Measurements from ENCODE around the gene CD24. TPM values are rescaled to one million over a fixed set of nuclear protein-coding genes. Genes with fewer than 3 reads are reported as not detected.

CD24 gene
- total RNA-seq, 1 donor from 2014 or later, result 0.71 TPM

DNA sequence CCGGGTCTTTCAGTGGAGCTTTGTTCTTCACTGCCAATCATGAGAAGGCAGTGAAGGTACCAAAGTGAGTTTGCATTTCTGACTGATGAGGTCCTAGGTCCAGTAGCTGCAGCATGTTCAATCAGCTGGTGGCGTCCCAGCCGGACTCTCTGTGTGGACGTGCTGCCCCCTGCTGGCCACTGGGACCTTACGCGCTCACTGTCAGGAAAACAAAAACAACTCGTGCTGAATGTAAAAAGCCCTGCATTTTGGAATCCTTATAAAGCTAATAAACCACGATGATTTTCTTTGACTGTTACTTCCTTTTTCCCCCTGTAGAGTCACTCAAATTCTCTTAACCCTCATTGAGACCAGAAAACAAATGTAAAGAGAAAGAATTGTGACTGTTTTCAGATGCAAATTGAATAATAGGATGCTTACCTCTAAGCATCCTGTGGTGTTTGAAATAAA is 4.9 kb upstream of the CD24 start:
- Histone ChIP-seq H3K4me1 (peaks cover 11% of the 10 kb centered on the region), H3K27me3 (ENCODE audit: low read depth) (peaks cover 99% of the 10 kb centered on the region), H3K36me3 (no peaks in the 10 kb centered on the region), H3K4me3 (no peak overlapping the region), H3K27ac (replicated peaks) (no peak overlapping the region), H3K9me3 (replicated peaks) (no peaks in the 10 kb centered on the region)
- intact Hi-C loops (cut with micrococcal nuclease), result loop anchor here (10.0 kb wide), 1 partner anchor 535 kb away; no protein-coding TSS in a partner anchor
- DNase-seq, result peak; percentile 84
- peak; percentile 96 for TF ChIP-seq CTCF (IDR thresholded peaks at IDR 0.05; ENCODE audit: borderline replicate concordance)

DNA sequence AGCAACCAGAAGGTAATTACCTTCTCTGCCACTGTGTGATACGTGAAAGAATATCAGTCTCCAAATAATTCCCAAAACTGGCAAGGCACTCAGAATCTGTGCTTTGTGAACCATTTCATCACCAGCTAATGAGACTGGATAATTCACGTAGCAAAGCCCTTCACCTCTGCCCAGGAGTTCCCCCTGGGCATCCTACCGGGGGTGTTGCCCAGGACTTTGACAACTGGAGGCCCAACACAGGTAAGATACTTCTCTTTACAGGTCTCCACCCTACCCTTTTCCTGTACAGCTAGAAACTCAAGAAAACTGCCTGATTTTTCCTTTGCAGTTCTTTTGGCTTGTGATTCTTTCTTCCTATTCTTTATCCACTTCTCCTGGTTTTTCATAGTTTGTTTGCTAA is 2.7 kb upstream of the CD24 start:
- peaks cover 26% of the 10 kb centered on the region for H3K4me1 ChIP-seq
- DNase-seq, result no peak
- no peak overlapping the region for H3K4me3 ChIP-seq
- no peaks in the 10 kb centered on the region for H3K36me3 ChIP-seq
- H3K27me3 ChIP-seq (ENCODE audit: low read depth), result peaks cover 99% of the 10 kb centered on the region
- intact Hi-C loops (cut with micrococcal nuclease), result loop anchor here (10.0 kb wide), 1 partner anchor 532 kb away; no protein-coding TSS in a partner anchor
- TF ChIP-seq CTCF (IDR thresholded peaks at IDR 0.05; ENCODE audit: borderline replicate concordance), result no peak
- H3K9me3 ChIP-seq (replicated peaks), result no peaks in the 10 kb centered on the region
- no peak overlapping the region for H3K27ac ChIP-seq (replicated peaks)

- no peak for TF ChIP-seq CTCF (IDR thresholded peaks at IDR 0.05; ENCODE audit: borderline replicate concordance)
- Histone ChIP-seq H3K27ac (replicated peaks) (no peak overlapping the region), H3K4me1 (peaks cover 26% of the 10 kb centered on the region), H3K27me3 (ENCODE audit: low read depth) (peaks cover 98% of the 10 kb centered on the region), H3K36me3 (no peaks in the 10 kb centered on the region), H3K4me3 (no peak overlapping the region), H3K9me3 (replicated peaks) (no peaks in the 10 kb centered on the region)
- DNase-seq, result no peak
- intact Hi-C loops (cut with micrococcal nuclease), result loop anchor here (10.0 kb wide), 1 partner anchor 531 kb away; no protein-coding TSS in a partner anchor
These were observed 1.7 kb upstream of the CD24 start for GRCh38 chr6:106976270-106976669.

DNA sequence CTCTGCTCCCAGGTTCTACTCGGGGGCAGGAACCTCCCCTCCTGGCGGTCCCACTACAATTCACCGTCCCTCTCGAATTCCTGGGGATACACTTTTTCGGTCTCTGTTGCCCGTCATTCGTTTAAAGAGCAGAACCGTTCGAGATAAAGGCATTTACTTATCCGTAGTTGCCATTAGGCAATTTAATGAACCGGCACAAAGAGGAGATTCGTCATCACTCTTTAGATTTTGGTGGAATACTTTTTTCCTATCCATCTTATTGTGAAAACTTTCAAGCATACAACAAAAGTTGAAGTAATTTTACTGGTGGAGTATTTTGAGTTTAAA is 1.2 kb upstream of the CD24 start:
- intact Hi-C loops (cut with micrococcal nuclease), result loop anchor here (10.0 kb wide), 1 partner anchor 531 kb away; no protein-coding TSS in a partner anchor
- Histone ChIP-seq H3K9me3 (replicated peaks) (no peaks in the 10 kb centered on the region), H3K27me3 (ENCODE audit: low read depth) (peaks cover 96% of the 10 kb centered on the region), H3K27ac (replicated peaks) (no peak overlapping the region), H3K4me1 (peaks cover 26% of the 10 kb centered on the region), H3K36me3 (no peaks in the 10 kb centered on the region), H3K4me3 (peak overlapping the region; percentile 71)
- no peak for DNase-seq
- TF ChIP-seq CTCF (IDR thresholded peaks at IDR 0.05; ENCODE audit: borderline replicate concordance), result no peak

DNA sequence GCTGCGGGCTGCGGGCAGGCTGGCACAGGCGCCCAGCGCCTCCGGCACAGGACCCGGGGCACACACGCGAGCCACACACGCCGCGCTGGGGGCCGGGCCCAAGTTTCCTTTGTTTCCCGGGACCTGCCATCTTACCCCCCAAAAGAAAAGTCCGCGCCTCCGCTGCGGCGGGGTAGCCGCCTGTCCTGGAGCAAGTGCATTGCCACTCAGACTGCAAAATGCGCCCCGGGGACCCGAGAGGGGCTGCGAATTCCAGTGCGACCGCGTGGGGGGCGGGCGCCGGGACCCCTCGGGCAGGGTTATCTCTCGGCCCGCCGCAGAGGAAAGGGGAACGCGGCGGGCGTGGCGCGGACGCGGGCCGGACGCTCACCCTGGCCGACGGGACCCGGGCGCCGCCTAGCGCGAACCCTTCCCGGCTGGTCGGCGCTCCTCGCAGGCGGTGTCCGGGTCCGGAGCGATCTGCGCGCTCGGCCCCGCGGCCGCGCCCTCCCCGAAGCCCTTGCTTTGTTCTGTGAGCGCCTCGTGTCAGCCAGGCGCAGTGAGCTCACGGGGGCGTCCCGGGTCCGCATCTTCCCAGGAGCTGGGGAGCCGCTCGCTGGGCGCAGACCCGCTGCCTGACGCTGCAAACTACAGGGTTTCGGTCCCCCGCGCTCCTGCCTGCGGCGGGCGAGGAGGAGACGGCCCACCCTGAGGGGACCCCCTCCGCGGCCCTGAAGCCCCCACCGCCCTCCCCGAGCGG is 639 bp upstream of the CD24 start:
- Histone ChIP-seq H3K36me3 (no peaks in the 10 kb centered on the region), H3K4me3 (peak overlapping the region; percentile 71), H3K9me3 (replicated peaks) (no peaks in the 10 kb centered on the region), H3K4me1 (peaks cover 26% of the 10 kb centered on the region), H3K27me3 (ENCODE audit: low read depth) (peaks cover 96% of the 10 kb centered on the region), H3K27ac (replicated peaks) (no peak overlapping the region)
- intact Hi-C loops (cut with micrococcal nuclease), result loop anchor here (10.0 kb wide), 1 partner anchor 530 kb away; no protein-coding TSS in a partner anchor
- DNase-seq, result peak; percentile 29
- peak; percentile 4 for TF ChIP-seq CTCF (IDR thresholded peaks at IDR 0.05; ENCODE audit: borderline replicate concordance)
